ENCODE measurements around the gene RRH. TPM values are rescaled to one million over a fixed set of nuclear protein-coding genes. Genes with fewer than 3 reads are reported as not detected.
A peak's percentile ranks its signal among the peaks of the same experiment; 100 is the strongest.
"Not testable (repeated sequence)": the region's sequence is repeated elsewhere in the genome, so short reads cannot be mapped to it uniquely, and the experiment has no call there.

RRH gene
- total RNA-seq, 1 experiment from 2014 or later, result not detected

DNA sequence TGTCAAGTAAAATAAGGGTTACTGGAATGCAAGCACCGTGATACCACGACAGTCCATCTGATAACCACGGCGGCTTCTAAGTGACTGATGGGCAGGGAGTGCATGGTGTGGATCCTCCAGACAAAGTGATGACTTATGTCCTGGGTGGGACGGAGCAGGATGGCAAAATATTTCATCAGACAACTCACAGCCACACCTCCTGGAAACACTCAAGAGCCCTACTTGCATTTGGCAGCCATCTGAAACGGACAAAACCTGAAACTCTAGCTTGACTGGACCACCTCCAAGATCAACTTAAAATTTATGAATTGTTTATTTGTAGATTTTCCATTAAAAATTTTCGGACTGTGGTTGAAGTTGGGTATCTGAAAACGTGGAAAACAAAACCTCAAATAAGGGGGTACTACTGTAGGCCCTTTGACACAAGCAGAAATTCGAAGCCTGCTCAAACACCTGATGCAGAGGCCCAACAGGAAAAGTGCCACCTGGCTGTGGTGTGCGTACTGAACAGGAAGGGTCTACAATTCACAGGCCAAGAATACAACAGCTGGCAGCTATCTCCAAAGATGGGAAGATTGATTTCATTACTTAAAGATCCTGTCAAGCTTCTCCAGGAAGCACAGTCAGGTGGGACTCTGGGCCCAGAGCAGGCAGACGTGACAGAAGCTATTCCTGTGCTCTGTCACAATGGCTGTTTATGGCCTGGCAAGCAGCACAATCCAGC is 46.2 kb downstream of the RRH start:
- H3K27me3 ChIP-seq, result no peaks in the 10 kb centered on the region
- no peaks in the 10 kb centered on the region for H3K9me3 ChIP-seq
- peak; percentile 21 for DNase-seq
- H3K4me3 ChIP-seq, result no peak overlapping the region
- no peaks in the 10 kb centered on the region for H3K36me3 ChIP-seq

DNA sequence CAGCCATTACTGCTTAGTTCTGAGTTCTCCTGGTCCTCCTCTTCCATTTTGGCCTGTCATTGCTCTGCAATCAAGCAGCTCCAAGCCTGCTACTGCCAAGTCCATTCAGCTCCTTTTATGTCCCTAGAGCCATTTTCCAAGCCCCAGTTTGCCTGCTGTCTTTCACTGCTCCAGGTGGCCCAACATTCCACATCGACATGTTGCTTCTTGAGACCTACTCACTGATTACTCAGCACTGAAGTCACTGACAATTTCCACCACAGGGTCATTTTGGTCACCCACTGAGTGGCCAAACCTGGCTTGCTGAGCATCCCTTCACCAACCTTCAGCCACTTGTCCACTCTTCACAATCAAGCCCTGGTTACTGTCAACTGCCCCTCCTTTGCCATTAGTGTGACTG is 47.3 kb downstream of the RRH start:
- Histone ChIP-seq H3K27me3 (no peaks in the 10 kb centered on the region), H3K4me3 (no peak overlapping the region), H3K36me3 (no peaks in the 10 kb centered on the region), H3K9me3 (no peaks in the 10 kb centered on the region)
- no peak for DNase-seq

DNA sequence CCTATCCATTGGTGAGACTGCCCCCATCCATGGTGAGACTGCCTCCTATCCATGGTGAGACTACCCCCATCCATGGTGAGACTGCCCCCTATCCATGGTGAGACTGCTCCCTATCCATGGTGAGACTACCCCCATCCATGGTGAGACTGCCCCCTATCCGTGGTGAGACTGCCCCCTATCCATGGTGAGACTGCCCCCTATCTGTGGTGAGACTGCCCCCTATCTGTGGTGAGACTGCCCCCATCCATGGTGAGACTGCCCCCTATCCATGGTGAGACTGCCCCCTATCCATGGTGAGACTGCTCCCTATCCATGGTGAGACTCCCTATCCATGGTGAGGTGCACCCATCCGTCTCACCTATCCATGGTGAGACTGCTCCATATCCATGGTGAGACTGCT is 47.8 kb downstream of the RRH start:
- not testable (repeated sequence) for H3K36me3 ChIP-seq, H3K27me3 ChIP-seq, DNase-seq, H3K9me3 ChIP-seq, H3K4me3 ChIP-seq

DNA sequence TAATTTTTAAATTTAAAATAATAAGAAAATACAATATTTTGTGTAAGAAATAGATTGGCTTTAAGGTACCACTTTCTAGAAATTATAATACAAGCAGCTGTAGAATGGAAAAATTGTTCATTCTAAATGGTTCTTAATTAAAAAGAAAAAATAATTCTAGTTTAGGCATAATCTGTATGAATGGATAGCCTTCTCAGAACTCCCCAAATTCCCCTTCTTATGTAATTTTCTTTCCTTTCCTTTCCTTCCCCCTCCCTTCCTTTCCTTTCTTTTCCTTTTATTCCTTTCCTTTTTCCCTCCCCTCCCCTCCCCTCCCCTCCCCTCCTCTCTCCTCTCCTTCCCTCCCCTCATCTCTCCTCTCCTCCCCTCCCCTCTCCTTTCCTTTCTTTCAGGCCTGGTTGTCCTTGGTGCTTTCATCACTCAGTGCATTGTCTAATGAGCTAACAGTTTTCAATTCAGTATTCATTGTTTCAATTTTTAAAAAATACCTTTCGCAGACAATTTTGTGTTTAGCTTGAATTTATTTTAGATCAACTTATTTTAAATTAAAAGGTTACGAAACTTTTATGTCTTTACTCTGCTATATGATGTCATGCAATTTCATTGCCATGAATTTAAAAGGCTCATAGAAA is 49.0 kb downstream of the RRH start:
- no peak for DNase-seq
- H3K36me3 ChIP-seq, result no peaks in the 10 kb centered on the region
- H3K27me3 ChIP-seq, result no peaks in the 10 kb centered on the region

DNA sequence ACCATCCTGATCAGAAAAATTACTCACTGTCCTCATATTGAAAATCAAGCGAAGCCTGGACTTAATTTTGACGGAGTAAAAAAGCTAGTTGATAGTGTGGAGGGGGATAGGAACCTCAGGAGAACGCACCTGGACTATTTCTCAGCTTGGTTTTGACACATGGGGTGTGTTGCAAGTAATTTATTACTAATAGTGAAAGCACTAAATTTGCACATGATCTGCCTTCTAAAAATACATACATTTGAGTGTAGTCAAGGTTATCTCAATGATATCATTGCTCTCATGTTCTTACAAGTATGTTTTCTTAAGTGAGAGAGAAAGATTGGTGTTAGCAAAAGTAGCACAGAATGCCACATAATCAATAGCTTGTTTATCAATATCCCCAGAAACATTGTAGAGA is 49.6 kb downstream of the RRH start:
- Histone ChIP-seq H3K27me3 (no peaks in the 10 kb centered on the region), H3K36me3 (no peaks in the 10 kb centered on the region), H3K9me3 (no peaks in the 10 kb centered on the region), H3K4me3 (no peak overlapping the region)
- DNase-seq, result no peak

More for the DNA sequence above, 49.0 kb downstream of the RRH start:
- H3K9me3 ChIP-seq, result no peaks in the 10 kb centered on the region
- H3K4me3 ChIP-seq, result no peak overlapping the region

DNA sequence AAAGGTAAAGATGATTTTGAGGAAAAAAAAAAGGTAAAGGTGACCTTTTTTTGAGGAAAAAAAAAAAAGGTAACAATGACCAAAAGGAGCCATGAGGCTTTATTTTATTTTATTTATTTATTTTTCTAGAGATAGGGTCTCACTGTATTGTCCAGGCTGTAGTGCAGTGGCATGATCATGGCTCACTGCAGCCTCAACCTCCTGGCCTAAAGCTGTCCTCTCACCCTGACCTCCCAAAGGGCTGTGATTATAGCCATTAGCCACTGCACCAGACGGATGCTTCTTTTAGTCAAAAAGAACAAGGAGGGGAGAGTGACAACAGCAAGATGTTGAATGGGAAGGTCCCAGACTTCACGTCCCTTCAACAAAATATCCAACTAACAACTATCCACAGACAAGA is 50.6 kb downstream of the RRH start:
- Histone ChIP-seq H3K36me3 (no peaks in the 10 kb centered on the region), H3K27me3 (no peaks in the 10 kb centered on the region), H3K4me3 (no peak overlapping the region), H3K9me3 (no peaks in the 10 kb centered on the region)
- no peak for DNase-seq

DNA sequence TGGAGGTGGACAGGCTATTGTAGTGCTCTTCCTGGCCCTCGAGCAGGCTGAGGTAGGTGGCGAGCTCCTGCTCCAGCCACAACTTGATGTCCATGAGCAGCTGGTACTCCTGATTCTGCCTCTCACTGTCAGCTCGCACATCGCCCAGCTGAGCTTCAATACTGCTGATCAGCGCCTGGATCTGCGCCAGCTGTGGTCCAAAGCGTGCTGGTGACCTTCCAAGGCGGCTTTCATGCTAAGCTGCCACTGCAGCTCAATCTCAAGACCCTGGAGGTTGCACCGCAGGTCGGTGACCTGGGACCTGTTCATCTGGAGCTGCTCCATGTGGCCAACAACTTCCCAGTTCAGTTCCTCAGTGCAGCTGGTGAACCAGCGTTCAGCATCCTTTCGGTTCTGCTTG is 51.3 kb downstream of the RRH start:
- no peak overlapping the region for H3K4me3 ChIP-seq
- H3K9me3 ChIP-seq, result no peaks in the 10 kb centered on the region
- H3K36me3 ChIP-seq, result no peaks in the 10 kb centered on the region
- DNase-seq, result no peak
- H3K27me3 ChIP-seq, result no peaks in the 10 kb centered on the region

DNA sequence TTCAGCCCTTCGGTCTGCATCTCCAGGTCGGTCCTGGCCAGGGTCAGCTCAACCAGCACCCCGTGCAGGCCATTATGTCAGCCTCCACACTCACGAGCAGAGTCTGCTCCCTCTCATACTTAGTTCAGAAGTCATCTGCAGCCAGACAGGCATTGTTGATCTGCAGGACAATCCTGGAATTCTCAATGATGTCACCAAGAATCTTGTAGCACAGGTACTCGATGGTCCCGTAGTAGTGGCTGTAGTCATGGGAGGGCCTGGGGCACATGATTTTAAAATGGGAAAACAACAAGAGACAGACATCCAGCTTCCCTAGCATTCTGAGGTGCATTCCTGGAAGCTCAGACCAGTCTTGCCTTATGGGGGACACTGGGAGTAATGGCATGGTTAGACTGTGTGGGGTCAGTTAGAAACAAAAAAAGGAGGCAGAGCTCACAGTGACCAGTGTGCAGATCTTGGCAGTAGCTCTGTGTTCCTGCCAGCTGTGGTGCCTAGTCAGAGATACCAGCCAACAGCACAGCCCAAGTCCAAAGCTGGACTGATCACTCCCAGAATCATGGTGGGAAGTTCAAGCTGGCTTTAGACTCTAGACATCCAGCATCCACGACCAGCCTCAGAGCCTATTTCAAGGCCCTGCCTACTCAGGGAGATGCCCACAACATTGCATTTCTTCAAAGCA is 52.0 kb downstream of the RRH start:
- no peak for DNase-seq
- Histone ChIP-seq H3K4me3 (no peak overlapping the region), H3K36me3 (no peaks in the 10 kb centered on the region), H3K27me3 (no peaks in the 10 kb centered on the region), H3K9me3 (no peaks in the 10 kb centered on the region)

DNA sequence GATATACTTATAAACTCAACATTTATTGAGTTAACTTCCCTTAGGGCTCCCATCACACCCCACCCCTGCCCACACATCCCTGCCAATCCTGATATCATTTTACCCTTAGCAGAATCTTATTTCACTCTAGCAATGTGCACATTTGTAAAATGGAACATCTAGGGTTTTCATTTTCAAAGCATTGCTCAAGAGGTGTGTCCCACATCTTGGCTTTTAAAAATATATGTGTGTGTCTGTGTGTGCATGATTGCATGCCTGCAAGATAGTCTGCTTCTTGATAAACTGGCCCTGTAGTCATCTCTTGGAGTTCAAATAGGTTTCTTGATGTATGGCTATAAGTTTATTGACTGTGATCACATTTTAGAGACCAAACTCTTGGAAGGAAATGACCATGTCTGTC is 58.5 kb downstream of the RRH start:
- H3K9me3 ChIP-seq, result no peaks in the 10 kb centered on the region
- H3K36me3 ChIP-seq, result no peaks in the 10 kb centered on the region
- DNase-seq, result no peak
- no peaks in the 10 kb centered on the region for H3K27me3 ChIP-seq
- H3K4me3 ChIP-seq, result no peak overlapping the region

DNA sequence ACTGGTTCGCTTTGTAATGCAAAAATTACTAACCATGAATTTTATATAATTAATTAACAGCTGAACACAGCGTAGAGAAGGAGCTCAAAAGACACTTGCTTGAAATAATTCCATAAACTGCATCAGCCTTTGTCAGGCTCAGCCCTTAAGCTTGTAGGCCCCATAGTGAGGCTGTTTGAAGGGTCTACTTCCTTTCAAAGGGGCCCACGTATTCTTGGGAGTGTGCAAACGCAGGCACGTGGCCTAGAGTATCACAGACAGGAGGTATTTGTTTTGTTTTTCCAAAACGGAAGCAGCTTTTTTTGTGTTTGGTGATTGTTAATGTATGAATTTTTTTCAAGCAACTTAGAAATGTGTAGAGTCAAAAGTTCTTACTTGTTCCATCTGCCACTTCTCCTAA is 59.3 kb downstream of the RRH start:
- DNase-seq, result no peak
- Histone ChIP-seq H3K36me3 (no peaks in the 10 kb centered on the region), H3K27me3 (no peaks in the 10 kb centered on the region), H3K4me3 (no peak overlapping the region), H3K9me3 (no peaks in the 10 kb centered on the region)

DNA sequence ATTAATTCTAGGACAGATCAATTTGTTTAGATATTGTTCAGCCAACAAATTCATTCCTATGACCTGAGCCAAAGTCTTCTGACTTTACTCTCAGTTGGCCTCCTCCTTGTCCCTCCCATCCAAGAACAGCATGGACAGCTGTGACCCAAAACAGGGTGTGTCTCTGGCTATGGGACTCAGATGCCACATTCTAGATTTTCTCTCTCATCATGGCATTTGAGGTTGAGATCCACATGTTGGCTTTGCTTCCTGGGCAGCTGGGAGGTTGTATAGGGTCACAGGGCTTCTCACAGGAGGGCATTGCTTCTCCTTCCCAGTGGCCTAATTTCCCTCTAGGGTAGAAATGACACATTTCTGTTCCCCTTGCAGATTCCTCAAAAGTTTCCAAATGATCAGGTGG is 62.3 kb downstream of the RRH start:
- H3K27me3 ChIP-seq, result no peaks in the 10 kb centered on the region
- no peak for DNase-seq
- no peak overlapping the region for H3K4me3 ChIP-seq
- H3K36me3 ChIP-seq, result no peaks in the 10 kb centered on the region
- no peaks in the 10 kb centered on the region for H3K9me3 ChIP-seq

Other genes starting within 250 kb of the RRH start
- gene CASP6, start 124.5 kb upstream of the RRH start, total RNA-seq (2014; rRNA removed; shearing (Covaris generic); ENCODE audit: low replicate concordance), result 16.1 and 22.7 TPM in 2 replicates
- gene PLA2G12A, start 97.9 kb upstream of the RRH start, total RNA-seq (2014; rRNA removed; shearing (Covaris generic); ENCODE audit: low replicate concordance), result 10.9 and 11.0 TPM in 2 replicates
- gene CFI, start 26.0 kb upstream of the RRH start, total RNA-seq (2014; rRNA removed; shearing (Covaris generic); ENCODE audit: low replicate concordance), result not detected in 2 replicates
- gene GAR1, start 12.2 kb upstream of the RRH start, total RNA-seq (2014; rRNA removed; shearing (Covaris generic); ENCODE audit: low replicate concordance), result 4.1 and 15.2 TPM in 2 replicates
- not detected in 2 replicates for gene LRIT3, start 20.1 kb downstream of the RRH start, total RNA-seq (2014; rRNA removed; shearing (Covaris generic); ENCODE audit: low replicate concordance)
- gene EGF, start 84.9 kb downstream of the RRH start, total RNA-seq (2014; rRNA removed; shearing (Covaris generic); ENCODE audit: low replicate concordance), result 0.20 and 0.63 TPM in 2 replicates

All from MG63 (cell line).